Sigmoid colon (tissue), 4 donors: ENCODE data around the gene ACOT13.

ENCODE experiments used
- EP300 ChIP-seq, 4 donors: sonication (generic); formaldehyde crosslinking; IDR thresholded peaks; one replicate each; pipeline ENCODE4 v1.6.1; 2017; ENCODE audit warnings: antibody characterized with exemption in 4 of 4
- POLR2A ChIP-seq, 2 donors: fragments of 450-650 bp; IDR thresholded peaks; one replicate each; pipeline ENCODE4 v1.6.1; 2016; ENCODE audit warnings: antibody characterized with exemption in 2 of 2, mild to moderate bottlenecking in 2 of 2, moderate library complexity in 2 of 2
- POLR2AphosphoS5 ChIP-seq, 4 donors: sonication (generic); formaldehyde crosslinking; IDR thresholded peaks; one replicate each; pipeline ENCODE4 v1.6.1; 2017; ENCODE audit warnings: antibody characterized with exemption in 4 of 4
- TF ChIP-seq, protein P1 (sequence below), 4 experiments: fragments of 450-650 bp in 3 of 4; fragments of 200-600 bp in 1 of 4; IDR thresholded peaks; one replicate each; pipeline ENCODE4 v1.5.1; 2016 to 2019; ENCODE audit warnings: antibody characterized with exemption in 4 of 4, mild to moderate bottlenecking in 3 of 4, moderate library complexity in 2 of 4

DNA sequence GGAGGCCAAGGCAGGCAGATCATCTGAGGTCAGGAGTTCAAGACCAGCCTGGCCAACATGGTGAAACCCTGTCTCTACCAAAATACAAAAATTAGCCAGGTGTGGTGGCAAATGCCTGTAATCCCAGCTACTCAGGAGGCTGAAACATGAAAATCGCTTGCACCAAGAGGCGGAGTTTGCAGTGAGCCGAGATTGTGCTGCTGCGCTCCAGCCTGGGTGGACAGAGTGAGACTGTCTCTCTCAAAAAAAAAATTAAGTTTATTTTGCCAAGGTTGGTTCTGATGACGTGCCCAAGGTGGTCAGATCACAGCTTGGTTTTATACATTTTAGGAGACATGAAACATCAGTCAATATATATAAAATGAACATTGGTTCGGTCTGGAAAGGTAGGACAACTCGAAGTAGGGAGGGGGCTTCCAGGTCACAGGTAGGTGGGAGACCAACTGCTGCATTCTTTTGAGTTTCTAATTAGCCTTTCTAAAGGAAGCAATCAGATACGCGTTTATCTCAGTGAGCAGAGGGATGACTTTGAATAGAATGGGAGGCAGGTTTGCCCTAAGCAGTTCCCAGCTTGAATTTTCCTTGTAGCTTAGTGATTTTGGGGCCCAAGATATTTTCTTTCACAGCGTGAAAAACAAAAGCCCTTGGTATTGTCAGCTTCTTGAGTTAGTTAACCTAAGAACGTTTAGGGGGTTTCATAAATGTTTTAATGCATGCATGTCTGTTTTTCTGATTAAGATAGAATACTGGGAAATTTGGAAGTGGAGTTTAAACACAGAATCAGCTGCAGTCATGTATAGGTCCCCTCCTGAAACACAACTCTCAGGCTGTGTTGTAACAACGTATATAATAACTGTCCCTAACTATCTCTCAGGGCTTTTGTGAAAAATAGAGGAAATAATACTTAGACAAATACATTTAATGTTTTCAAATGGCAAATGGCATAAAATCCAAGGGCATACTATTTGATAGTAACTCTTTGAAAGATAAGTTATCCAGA, 16.7 kb downstream of the ACOT13 start:
- TF ChIP-seq POLR2A (IDR thresholded peaks at IDR 0.05) (no peak), POLR2AphosphoS5 (IDR thresholded peaks at IDR 0.05) (no peak), EP300 (IDR thresholded peaks at IDR 0.05) (no peak)
- TF ChIP-seq, protein P1, sequence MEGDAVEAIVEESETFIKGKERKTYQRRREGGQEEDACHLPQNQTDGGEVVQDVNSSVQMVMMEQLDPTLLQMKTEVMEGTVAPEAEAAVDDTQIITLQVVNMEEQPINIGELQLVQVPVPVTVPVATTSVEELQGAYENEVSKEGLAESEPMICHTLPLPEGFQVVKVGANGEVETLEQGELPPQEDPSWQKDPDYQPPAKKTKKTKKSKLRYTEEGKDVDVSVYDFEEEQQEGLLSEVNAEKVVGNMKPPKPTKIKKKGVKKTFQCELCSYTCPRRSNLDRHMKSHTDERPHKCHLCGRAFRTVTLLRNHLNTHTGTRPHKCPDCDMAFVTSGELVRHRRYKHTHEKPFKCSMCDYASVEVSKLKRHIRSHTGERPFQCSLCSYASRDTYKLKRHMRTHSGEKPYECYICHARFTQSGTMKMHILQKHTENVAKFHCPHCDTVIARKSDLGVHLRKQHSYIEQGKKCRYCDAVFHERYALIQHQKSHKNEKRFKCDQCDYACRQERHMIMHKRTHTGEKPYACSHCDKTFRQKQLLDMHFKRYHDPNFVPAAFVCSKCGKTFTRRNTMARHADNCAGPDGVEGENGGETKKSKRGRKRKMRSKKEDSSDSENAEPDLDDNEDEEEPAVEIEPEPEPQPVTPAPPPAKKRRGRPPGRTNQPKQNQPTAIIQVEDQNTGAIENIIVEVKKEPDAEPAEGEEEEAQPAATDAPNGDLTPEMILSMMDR (IDR thresholded peaks at IDR 0.05), result no peak
